CD14-positive monocyte (primary cell): ENCODE measurements around the gene WSB2. TPM values are rescaled to one million over a fixed set of nuclear protein-coding genes. Genes with fewer than 3 reads are reported as not detected.
A peak's percentile ranks its signal among the peaks of the same experiment; 100 is the strongest.

ENCODE experiments used
- DNase-seq, 3 donors: peaks; one replicate each; pipeline ENCODE4 v3.0.0-alpha.2; 2011 to 2022
- H2AFZ ChIP-seq: 2 replicates; pipeline ENCODE4 v1.6.0; 2012; ENCODE audit warnings: mild to moderate bottlenecking, low read depth, low read length, inconsistent platforms; ENCODE audit not compliant: insufficient read depth, poor library complexity, severe bottlenecking
- H3K27ac ChIP-seq, 2 donors: 1 replicate in 1 of 2; 2 replicates in 1 of 2; pipeline ENCODE4 v1.5.1; 2012 to 2013; ENCODE audit warnings: low read length in 2 of 2, control low read depth in 1 of 2, inconsistent platforms in 1 of 2, low read depth in 1 of 2, mild to moderate bottlenecking in 1 of 2
- H3K27me3 ChIP-seq, 2 donors: one replicate each; pipeline versions ENCODE4 v1.6.0 to v1.6.1; 2011 to 2013; ENCODE audit warnings: low read length in 2 of 2; ENCODE audit not compliant: control insufficient read depth in 2 of 2, insufficient read depth in 2 of 2
- H3K36me3 ChIP-seq, 2 donors: replicated peaks in 1 of 2; 1 replicate in 1 of 2; 2 replicates in 1 of 2; pipeline versions ENCODE4 v1.5.1 to v1.6.1; 2012 to 2013; ENCODE audit warnings: low read length in 2 of 2, control low read depth in 1 of 2, inconsistent platforms in 1 of 2, mild to moderate bottlenecking in 1 of 2; ENCODE audit not compliant: insufficient read depth in 2 of 2, control insufficient read depth in 1 of 2
- H3K4me1 ChIP-seq, 2 donors: 1 replicate in 1 of 2; 2 replicates in 1 of 2; pipeline versions ENCODE4 v1.5.1 to v1.6.1; 2012 to 2013; ENCODE audit warnings: low read length in 2 of 2, control low read depth in 1 of 2, inconsistent platforms in 1 of 2, mild to moderate bottlenecking in 1 of 2, moderate library complexity in 1 of 2; ENCODE audit not compliant: insufficient read depth in 2 of 2, control insufficient read depth in 1 of 2
- H3K4me2 ChIP-seq: replicated peaks from 2 replicates; pipeline ENCODE3; 2012; ENCODE audit warnings: low read length, moderate library complexity, mild to moderate bottlenecking; ENCODE audit not compliant: poor library complexity, severe bottlenecking; ENCODE audit errors: extremely low read depth
- H3K4me3 ChIP-seq, 3 experiments: fragments of 200-600 bp in 1 of 3; sonication (generic) in 1 of 3; replicated peaks in 1 of 3; 1 replicate in 2 of 3; 2 replicates in 1 of 3; pipeline ENCODE4 v1.5.1; 2011 to 2013; ENCODE audit warnings: low read length in 3 of 3, mild to moderate bottlenecking in 3 of 3, control low read depth in 2 of 3, low read depth in 2 of 3, inconsistent platforms in 1 of 3, moderate library complexity in 1 of 3
- H3K79me2 ChIP-seq: 2 replicates; pipeline ENCODE4 v1.6.0; 2012; ENCODE audit warnings: mild to moderate bottlenecking, control low read depth, inconsistent platforms, low read length, moderate library complexity; ENCODE audit not compliant: insufficient read depth
- H3K9ac ChIP-seq: 2 replicates; pipeline ENCODE4 v1.6.0; 2017; ENCODE audit warnings: low read length, mild to moderate bottlenecking; ENCODE audit not compliant: insufficient read depth, poor library complexity, severe bottlenecking
- H3K9me3 ChIP-seq, 2 donors: replicated peaks in 1 of 2; 1 replicate in 1 of 2; 2 replicates in 1 of 2; pipeline versions ENCODE4 v1.5.1 to v1.6.1; 2012 to 2013; ENCODE audit warnings: low read length in 2 of 2, control low read depth in 1 of 2; ENCODE audit not compliant: control insufficient read depth in 1 of 2, insufficient read depth in 1 of 2
- H4K20me1 ChIP-seq: 2 replicates; pipeline ENCODE4 v1.6.0; 2012; ENCODE audit warnings: mild to moderate bottlenecking, low read length, control low read depth, moderate library complexity; ENCODE audit not compliant: insufficient read depth
- H3K27ac Mint-ChIP-seq, 7 donors: one replicate each; pipeline ENCODE4 v1.8.0; 2020; ENCODE audit warnings: mild to moderate bottlenecking in 7 of 7, mixed read lengths in 7 of 7, moderate library complexity in 6 of 7, inconsistent platforms in 2 of 7
- H3K27me3 Mint-ChIP-seq, 3 donors: one replicate each; pipeline ENCODE4 v1.8.0; 2021 to 2022; ENCODE audit warnings: low read depth in 3 of 3, mild to moderate bottlenecking in 3 of 3, mixed read lengths in 3 of 3, moderate library complexity in 3 of 3, inconsistent platforms in 1 of 3
- H3K36me3 Mint-ChIP-seq, 2 donors: one replicate each; pipeline ENCODE4 v1.8.0; 2020; ENCODE audit warnings: mixed read lengths in 2 of 2, inconsistent platforms in 1 of 2, mild to moderate bottlenecking in 1 of 2
- H3K4me1 Mint-ChIP-seq: one replicate; pipeline ENCODE4 v1.8.0; 2020; ENCODE audit warnings: mild to moderate bottlenecking, mixed read lengths
- H3K4me3 Mint-ChIP-seq, 2 donors: one replicate each; pipeline ENCODE4 v1.8.0; 2020; ENCODE audit warnings: mild to moderate bottlenecking in 2 of 2, mixed read lengths in 2 of 2, moderate library complexity in 1 of 2
- H3K9me3 Mint-ChIP-seq, 7 donors: one replicate each; pipeline ENCODE4 v1.8.0; 2020 to 2022; ENCODE audit warnings: mixed read lengths in 7 of 7, mild to moderate bottlenecking in 6 of 7, moderate library complexity in 6 of 7, inconsistent platforms in 2 of 7
- WGBS: methylation state at CpG from one replicate; pipeline ENCODE4 v1.1.5; 2013; ENCODE audit warnings: missing lambda C conversion rate; ENCODE audit not compliant: insufficient coverage; 5-methylcytosine and 5-hydroxymethylcytosine counted together
- intact Hi-C, 2 donors: fragments of 100-400 bp; cut with micrococcal nuclease; formaldehyde crosslinking; loops; one replicate each; pipeline versions ENCODE4 v1.15.0 to v1.15.1; 2023
- polyA plus RNA-seq, 3 donors: library from polyadenylated mRNA; depleted of rRNA in 1 of 3; unstranded in 2 of 3; stranded (reverse) in 1 of 3; fragments of 300-500 nt in 2 of 3; fragments of >200 nt in 1 of 3; fragmentation: Illumina TruSeq in 2 of 3; gene quantifications; 1 replicate in 2 of 3; 2 replicates in 1 of 3; pipeline ENCODE4 v1.2.3, GENCODE V29; 2012 to 2021
- TF ChIP-seq, protein P1 (sequence below): fragments of 200-600 bp; IDR thresholded peaks from one replicate; pipeline ENCODE4 v1.8.0; 2022; ENCODE audit warnings: antibody characterized with exemption, mild to moderate bottlenecking

The WSB2 gene
- polyA plus RNA-seq, 3 donors = 25.4 to 36.3 (median 25.8) TPM

DNA sequence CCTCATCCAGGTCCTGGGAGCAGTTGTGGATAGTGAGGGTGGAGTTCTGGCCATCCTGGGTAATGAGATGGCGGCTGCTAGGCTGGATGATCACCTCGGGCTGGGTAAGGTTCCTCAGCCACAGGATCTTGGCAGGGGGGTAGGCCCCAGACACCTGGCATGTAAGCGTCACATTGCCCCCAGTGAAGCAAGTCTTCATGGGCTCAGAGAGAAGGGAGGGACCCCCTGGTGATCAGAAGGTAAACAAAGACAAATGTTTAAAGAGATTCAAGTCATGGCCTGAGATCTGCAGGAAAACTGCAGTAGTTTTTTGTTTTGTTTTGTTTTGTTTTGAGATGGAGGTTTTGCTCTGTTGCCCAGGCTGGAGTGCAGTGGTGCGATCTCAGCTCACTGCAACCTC, 12.8 kb upstream of the WSB2 start:
- Histone ChIP-seq H3K4me2 (no peak overlapping the region), H3K79me2 (no peaks in the 10 kb centered on the region), H3K9me3 (no peaks in the 10 kb centered on the region), H3K27me3 (no peaks in the 10 kb centered on the region), H3K9ac (no peak overlapping the region), H3K36me3 (peaks cover 0 to 12% of the 10 kb centered on the region in 2 donors), H3K27ac (no peak overlapping the region), H2AFZ (no peak overlapping the region), H4K20me1 (no peaks in the 10 kb centered on the region), H3K4me3 (no peak overlapping the region), H3K4me1 (no peaks in the 10 kb centered on the region)
- 92% methylated on average over 4 of the region's 4 CpGs for WGBS
- Mint-ChIP-seq H3K27me3 (peaks cover 0 to 2% (median 1%) of the 10 kb centered on the region in 3 donors), H3K9me3 (peaks cover 0 to 6% (median 5%) of the 10 kb centered on the region in 7 donors), H3K4me3 (no peak overlapping the region), H3K4me1 (peaks cover 1% of the 10 kb centered on the region), H3K36me3 (peaks cover 18 to 27% of the 10 kb centered on the region in 2 donors), H3K27ac (no peak overlapping the region)
- intact Hi-C loops = no loop called here
- TF ChIP-seq, protein P1, sequence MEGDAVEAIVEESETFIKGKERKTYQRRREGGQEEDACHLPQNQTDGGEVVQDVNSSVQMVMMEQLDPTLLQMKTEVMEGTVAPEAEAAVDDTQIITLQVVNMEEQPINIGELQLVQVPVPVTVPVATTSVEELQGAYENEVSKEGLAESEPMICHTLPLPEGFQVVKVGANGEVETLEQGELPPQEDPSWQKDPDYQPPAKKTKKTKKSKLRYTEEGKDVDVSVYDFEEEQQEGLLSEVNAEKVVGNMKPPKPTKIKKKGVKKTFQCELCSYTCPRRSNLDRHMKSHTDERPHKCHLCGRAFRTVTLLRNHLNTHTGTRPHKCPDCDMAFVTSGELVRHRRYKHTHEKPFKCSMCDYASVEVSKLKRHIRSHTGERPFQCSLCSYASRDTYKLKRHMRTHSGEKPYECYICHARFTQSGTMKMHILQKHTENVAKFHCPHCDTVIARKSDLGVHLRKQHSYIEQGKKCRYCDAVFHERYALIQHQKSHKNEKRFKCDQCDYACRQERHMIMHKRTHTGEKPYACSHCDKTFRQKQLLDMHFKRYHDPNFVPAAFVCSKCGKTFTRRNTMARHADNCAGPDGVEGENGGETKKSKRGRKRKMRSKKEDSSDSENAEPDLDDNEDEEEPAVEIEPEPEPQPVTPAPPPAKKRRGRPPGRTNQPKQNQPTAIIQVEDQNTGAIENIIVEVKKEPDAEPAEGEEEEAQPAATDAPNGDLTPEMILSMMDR = no peak
- DNase-seq = no peak

- intact Hi-C loops = no loop called here
- WGBS = 100% methylated on average over 2 of the region's 3 CpGs
- Histone ChIP-seq H4K20me1 (no peaks in the 10 kb centered on the region), H3K27me3 (no peaks in the 10 kb centered on the region), H3K36me3 (no peaks in the 10 kb centered on the region), H3K27ac (no peak overlapping the region), H3K9me3 (no peaks in the 10 kb centered on the region), H3K4me3 (no peak overlapping the region), H3K4me1 (peaks cover 2 to 6% of the 10 kb centered on the region in 2 donors), H2AFZ (no peak overlapping the region), H3K9ac (no peak overlapping the region), H3K79me2 (no peaks in the 10 kb centered on the region), H3K4me2 (no peak overlapping the region)
- H3K9me3 Mint-ChIP-seq = peaks cover 0 to 2% (median 0%) of the 10 kb centered on the region in 7 donors
- no peak overlapping the region for H3K4me3 Mint-ChIP-seq
- H3K36me3 Mint-ChIP-seq = peaks cover 8 to 13% of the 10 kb centered on the region in 2 donors
- TF ChIP-seq, protein P1 = no peak
- H3K27ac Mint-ChIP-seq = peak overlapping the region in 1 of 7 donors; percentile 4
- DNase-seq = no peak
- peaks cover 1 to 2% (median 2%) of the 10 kb centered on the region in 3 donors for H3K27me3 Mint-ChIP-seq
- H3K4me1 Mint-ChIP-seq = peaks cover 6% of the 10 kb centered on the region
Measured at GRCh38 chr12:118070650-118071049, 9.7 kb upstream of the WSB2 start.
